HUES64 (cell line): ENCODE results near the gene BMP8A.
"Not testable (repeated sequence)": the region's sequence is repeated elsewhere in the genome, so short reads cannot be mapped to it uniquely, and the experiment has no call there.

Source experiments
- H3K27ac ChIP-seq: 2 replicates; pipeline ENCODE4 v1.7.0; 2013; ENCODE audit warnings: low read depth, low read length, inconsistent platforms
- H3K27me3 ChIP-seq: 2 replicates; pipeline ENCODE4 v1.6.1; 2013; ENCODE audit warnings: mild to moderate bottlenecking, low read length; ENCODE audit not compliant: insufficient read depth
- H3K36me3 ChIP-seq: 2 replicates; pipeline ENCODE4 v1.6.1; 2013; ENCODE audit warnings: mild to moderate bottlenecking, low read length; ENCODE audit not compliant: insufficient read depth
- H3K4me1 ChIP-seq: 2 replicates; pipeline ENCODE4 v1.6.1; 2013; ENCODE audit warnings: mild to moderate bottlenecking, low read length, moderate library complexity; ENCODE audit not compliant: insufficient read depth
- H3K4me3 ChIP-seq: 2 replicates; pipeline ENCODE4 v1.5.1; 2013; ENCODE audit warnings: mild to moderate bottlenecking, low read length, moderate library complexity
- H3K9ac ChIP-seq: 2 replicates; pipeline ENCODE4 v1.6.1; 2013; ENCODE audit warnings: mild to moderate bottlenecking, low read depth, low read length
- H3K9me3 ChIP-seq: 2 replicates; pipeline ENCODE4 v1.6.1; 2013; ENCODE audit warnings: low read depth, low read length; ENCODE audit not compliant: insufficient read depth
- WGBS: fragments of 150-250, 120-280 bp; methylation state at CpG from one replicate; pipeline ENCODE4 v1.1.7; 2013; ENCODE audit warnings: missing lambda C conversion rate; 5-methylcytosine and 5-hydroxymethylcytosine counted together

Gene BMP8A

DNA sequence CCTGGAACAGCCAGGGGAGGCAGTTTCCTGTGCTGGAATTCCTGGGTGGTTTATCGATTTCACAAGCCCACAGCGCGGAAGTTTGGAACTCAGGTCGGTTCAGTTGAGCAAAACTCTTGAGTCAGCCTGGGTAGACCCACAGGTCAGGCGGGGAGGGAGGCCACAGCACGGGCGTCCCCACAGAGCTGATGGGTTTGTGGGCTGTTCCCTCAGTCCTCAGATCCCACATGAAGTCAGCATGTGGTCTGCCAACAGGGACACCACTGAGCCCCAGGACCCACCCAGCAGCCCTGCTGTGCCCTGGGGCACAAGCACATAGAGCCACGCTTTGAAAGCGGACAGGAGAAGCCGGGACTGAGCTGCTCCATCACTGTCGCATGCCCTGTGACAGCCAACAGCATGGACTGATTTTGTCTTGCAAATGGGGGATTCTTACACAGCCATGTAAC lies 17.4 kb downstream of the BMP8A start:
- Histone ChIP-seq H3K4me3 (no peak overlapping the region), H3K9me3 (no peaks in the 10 kb centered on the region), H3K4me1 (no peaks in the 10 kb centered on the region), H3K27ac (no peak overlapping the region), H3K27me3 (peaks cover 5% of the 10 kb centered on the region), H3K9ac (no peak overlapping the region), H3K36me3 (no peaks in the 10 kb centered on the region)
- WGBS = 88% methylated on average over 11 of the region's 11 CpGs

DNA sequence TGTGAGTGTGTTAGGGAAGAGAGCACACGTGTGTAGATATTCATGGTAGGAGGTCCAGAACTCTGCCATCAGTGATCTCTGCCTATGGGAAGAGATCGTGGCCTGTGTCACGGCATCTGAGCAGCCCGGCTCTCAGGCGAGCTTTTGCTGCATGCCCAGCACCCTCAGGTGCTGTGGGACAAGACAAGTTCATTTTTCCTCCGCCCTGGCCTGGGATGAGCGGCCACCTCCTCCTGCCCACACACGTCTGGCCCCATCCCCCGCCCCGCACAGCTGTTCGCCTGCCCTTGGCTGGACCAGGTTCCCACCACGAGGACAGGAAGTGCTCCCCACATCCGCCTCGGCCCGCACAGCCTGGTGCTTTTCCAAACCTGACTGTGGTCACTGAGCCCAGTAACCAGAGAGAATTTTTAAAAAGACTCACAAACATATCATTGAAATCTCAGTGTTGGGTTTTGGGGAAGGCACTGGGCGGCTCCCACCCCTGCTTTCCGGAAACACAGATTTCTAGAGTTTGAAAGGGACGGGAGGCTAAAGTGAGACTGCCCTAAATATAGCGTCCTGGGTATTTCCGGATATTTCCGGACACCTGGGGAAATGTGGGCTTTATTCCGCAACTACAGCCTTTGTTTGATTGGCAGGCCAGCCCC lies 18.0 kb downstream of the BMP8A start:
- Histone ChIP-seq H3K36me3 (no peaks in the 10 kb centered on the region), H3K27me3 (peaks cover 8% of the 10 kb centered on the region), H3K9ac (no peak overlapping the region), H3K27ac (no peak overlapping the region), H3K4me1 (no peaks in the 10 kb centered on the region), H3K4me3 (no peak overlapping the region), H3K9me3 (no peaks in the 10 kb centered on the region)
- WGBS = 89% methylated on average over 22 of the region's 22 CpGs

GRCh38 chr1:39510570-39511186 lies 19.2 kb downstream of the BMP8A start:
- H3K27ac ChIP-seq, H3K9me3 ChIP-seq, H3K9ac ChIP-seq, H3K36me3 ChIP-seq, H3K4me1 ChIP-seq, H3K4me3 ChIP-seq: not testable (repeated sequence)
- H3K27me3 ChIP-seq = peaks cover 17% of the 10 kb centered on the region
- 91% methylated on average over 14 of the region's 20 CpGs for WGBS

DNA sequence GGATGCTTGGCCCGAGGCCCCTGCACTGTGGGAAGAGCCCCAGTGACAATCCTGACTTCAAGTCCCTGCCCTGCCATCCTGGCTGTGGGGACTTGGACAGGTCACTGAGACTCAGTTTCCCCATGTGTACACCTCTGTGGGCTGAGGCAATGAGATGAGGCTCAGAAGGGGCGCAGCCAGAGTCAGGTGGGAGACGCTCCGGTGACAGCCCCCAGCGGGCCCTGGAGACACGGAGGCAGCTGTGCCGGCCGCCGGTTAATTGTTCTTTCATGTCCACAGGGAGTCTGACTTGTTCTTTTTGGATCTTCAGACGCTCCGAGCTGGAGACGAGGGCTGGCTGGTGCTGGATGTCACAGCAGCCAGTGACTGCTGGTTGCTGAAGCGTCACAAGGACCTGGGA lies 20.0 kb downstream of the BMP8A start:
- H3K4me3 ChIP-seq, H3K27ac ChIP-seq, H3K4me1 ChIP-seq, H3K9ac ChIP-seq, H3K36me3 ChIP-seq, H3K9me3 ChIP-seq: not testable (repeated sequence)
- WGBS = 77% methylated on average over 4 of the region's 13 CpGs
- peaks cover 17% of the 10 kb centered on the region for H3K27me3 ChIP-seq

DNA sequence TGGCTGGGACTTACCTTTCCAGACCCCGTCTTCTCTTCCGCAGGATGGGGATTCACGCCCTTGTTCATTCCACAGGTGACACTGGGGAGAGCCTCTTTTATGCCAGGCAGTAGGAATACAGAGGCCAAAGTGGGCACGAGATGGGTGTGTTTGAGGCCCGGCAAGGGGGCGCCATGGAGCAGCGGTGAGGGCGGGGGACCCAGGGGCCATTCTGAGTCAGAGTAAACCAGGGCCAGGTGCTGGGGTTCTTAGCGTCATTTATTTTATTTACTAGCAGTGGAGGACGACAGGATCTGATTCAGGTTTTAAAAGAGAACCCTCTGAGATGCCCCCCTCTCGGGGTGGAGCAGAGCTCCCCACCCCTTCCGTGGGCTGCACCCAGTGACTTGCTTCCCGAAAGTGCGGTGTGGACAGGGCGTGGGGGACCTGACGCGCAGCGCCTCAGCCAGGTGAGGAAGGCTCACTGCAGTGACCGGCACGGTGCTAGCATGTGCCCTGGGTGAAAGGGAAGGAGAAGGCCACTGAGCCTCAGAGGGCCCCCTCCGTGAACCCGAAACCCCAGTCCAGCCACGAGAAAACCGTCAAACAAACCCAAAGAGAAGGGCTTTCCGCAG lies 20.9 kb downstream of the BMP8A start:
- H3K9me3 ChIP-seq, H3K9ac ChIP-seq, H3K36me3 ChIP-seq, H3K27ac ChIP-seq, H3K4me1 ChIP-seq, H3K4me3 ChIP-seq: not testable (repeated sequence)
- 80% methylated on average over 1 of the region's 25 CpGs for WGBS
- peaks cover 19% of the 10 kb centered on the region for H3K27me3 ChIP-seq

DNA sequence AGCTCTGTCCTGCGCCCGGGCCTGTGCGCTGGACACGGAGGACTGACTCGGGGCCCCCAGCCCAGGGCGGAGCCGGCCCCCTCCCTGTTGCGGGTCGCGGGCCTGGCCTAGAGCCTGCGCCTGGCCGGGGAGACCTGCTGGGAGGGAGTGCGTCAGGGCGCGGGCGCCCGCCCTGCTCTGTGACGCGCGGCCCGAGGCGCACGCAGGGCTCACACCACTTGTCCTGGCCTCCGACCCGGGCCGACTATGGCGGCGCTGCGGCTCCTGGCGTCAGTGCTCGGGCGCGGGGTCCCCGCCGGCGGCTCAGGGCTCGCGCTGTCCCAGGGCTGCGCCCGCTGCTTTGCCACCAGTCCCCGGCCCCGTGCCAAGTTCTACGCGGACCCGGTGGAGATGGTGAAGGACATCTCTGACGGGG lies 23.3 kb downstream of the BMP8A start:
- not testable (repeated sequence) for H3K4me1 ChIP-seq, H3K27ac ChIP-seq, H3K9ac ChIP-seq, H3K36me3 ChIP-seq, H3K9me3 ChIP-seq
- peak overlapping the region; percentile 43 for H3K4me3 ChIP-seq
- 5% methylated on average over 21 of the region's 46 CpGs for WGBS
- H3K27me3 ChIP-seq = peaks cover 19% of the 10 kb centered on the region

DNA sequence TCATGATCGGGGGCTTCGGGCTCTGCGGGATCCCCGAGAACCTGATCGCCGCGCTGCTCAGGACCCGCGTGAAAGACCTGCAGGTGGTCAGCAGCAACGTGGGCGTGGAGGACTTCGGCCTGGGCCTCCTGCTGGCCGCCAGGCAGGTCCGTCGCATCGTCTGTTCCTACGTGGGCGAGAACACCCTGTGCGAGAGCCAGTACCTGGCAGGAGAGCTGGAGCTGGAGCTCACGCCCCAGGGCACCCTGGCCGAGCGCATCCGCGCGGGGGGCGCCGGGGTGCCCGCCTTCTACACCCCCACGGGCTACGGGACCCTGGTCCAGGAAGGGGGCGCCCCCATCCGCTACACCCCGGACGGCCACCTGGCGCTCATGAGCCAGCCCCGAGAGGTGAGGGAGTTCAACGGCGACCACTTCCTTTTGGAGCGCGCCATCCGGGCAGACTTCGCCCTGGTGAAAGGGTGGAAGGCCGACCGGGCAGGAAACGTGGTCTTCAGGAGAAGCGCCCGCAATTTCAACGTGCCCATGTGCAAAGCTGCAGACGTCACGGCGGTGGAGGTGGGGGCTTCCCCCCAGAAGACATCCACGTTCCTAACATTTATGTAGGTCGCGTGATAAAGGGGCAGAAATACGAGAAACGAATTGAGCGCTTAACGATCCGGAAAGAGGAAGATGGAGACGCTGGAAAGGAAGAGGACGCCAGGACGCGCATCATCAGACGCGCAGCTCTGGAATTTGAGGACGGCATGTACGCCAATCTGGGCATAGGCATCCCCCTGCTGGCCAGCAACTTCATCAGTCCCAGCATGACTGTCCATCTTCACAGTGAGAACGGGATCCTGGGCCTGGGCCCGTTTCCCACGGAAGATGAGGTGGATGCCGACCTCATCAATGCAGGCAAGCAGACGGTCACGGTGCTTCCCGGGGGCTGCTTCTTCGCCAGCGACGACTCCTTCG lies 24.0 kb downstream of the BMP8A start:
- H3K4me3 ChIP-seq = peak overlapping the region; percentile 44
- not testable (repeated sequence) for H3K36me3 ChIP-seq, H3K9ac ChIP-seq, H3K4me1 ChIP-seq, H3K9me3 ChIP-seq, H3K27ac ChIP-seq
- peaks cover 19% of the 10 kb centered on the region for H3K27me3 ChIP-seq
- 65% methylated on average over 17 of the region's 78 CpGs for WGBS

DNA sequence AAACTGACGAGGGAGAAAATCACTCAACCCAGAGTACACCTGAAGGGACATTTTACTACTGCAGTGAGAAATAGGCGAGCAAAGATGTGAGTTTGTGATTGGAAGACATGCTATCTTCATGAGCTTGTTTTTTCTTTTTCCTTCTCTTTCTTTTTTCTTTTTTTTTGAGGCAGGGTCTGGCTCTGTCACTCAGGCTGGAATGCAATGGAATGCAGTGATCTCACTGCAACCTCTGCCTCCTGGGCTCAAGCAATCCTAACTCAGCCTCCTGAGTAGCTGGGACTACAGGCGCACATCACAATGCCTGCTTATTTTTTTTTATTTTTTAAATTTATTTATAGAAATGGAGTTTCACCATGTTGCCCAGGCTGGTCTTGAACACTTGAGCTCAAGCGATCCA lies 25.4 kb downstream of the BMP8A start:
- H3K27ac ChIP-seq = not testable (repeated sequence)
- WGBS = no CpG with 5 or more reads among the region's 4 CpGs

DNA sequence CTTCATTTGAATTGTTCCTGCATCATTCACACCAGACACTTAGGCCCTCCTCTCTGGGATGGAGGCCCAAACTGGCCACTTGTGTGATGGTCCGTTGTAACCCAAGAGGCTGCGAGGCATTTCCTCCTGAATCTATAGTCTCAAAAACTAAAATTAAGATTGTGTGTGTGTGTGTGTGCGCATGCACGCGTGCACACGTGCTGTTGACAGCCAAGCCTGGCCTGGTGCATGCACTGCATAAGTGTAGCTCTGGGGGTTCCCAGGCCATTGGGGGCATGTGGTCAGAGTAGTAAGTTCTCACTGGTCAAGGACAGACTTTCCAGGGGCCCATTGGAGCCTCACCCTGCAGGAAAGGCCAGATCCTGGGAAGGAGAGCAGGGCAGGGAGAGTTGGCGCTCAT lies 26.5 kb downstream of the BMP8A start:
- not testable (repeated sequence) for H3K4me3 ChIP-seq, H3K4me1 ChIP-seq, H3K27ac ChIP-seq, H3K36me3 ChIP-seq, H3K9ac ChIP-seq, H3K9me3 ChIP-seq
- H3K27me3 ChIP-seq = peaks cover 19% of the 10 kb centered on the region
- WGBS = 88% methylated on average over 6 of the region's 7 CpGs

More for the DNA sequence above, 25.4 kb downstream of the BMP8A start:
- H3K4me1 ChIP-seq, H3K36me3 ChIP-seq, H3K9me3 ChIP-seq, H3K9ac ChIP-seq, H3K4me3 ChIP-seq: not testable (repeated sequence)
- H3K27me3 ChIP-seq = peaks cover 19% of the 10 kb centered on the region

- 85% methylated on average over 2 of the region's 5 CpGs for WGBS
- H3K9me3 ChIP-seq, H3K4me3 ChIP-seq, H3K4me1 ChIP-seq, H3K9ac ChIP-seq, H3K27ac ChIP-seq, H3K36me3 ChIP-seq: not testable (repeated sequence)
- H3K27me3 ChIP-seq = peaks cover 12% of the 10 kb centered on the region
These were observed 27.9 kb downstream of the BMP8A start for GRCh38 chr1:39519376-39519775.

- not testable (repeated sequence) for H3K9ac ChIP-seq, H3K27ac ChIP-seq, H3K4me1 ChIP-seq, H3K4me3 ChIP-seq, H3K9me3 ChIP-seq, H3K27me3 ChIP-seq, H3K36me3 ChIP-seq
- WGBS = 80% methylated on average over 10 of the region's 10 CpGs
These were observed 30.8 kb downstream of the BMP8A start for GRCh38 chr1:39522221-39522620.
